Measurements from ENCODE around the gene CLIC6. TPM values are rescaled to one million over a fixed set of nuclear protein-coding genes. Genes with fewer than 3 reads are reported as not detected.
A peak's percentile ranks its signal among the peaks of the same experiment; 100 is the strongest.

CLIC6 gene
- total and polyA plus RNA-seq, 2 of the 4 experiments (the other 2 are of a cell fraction): not detected

DNA sequence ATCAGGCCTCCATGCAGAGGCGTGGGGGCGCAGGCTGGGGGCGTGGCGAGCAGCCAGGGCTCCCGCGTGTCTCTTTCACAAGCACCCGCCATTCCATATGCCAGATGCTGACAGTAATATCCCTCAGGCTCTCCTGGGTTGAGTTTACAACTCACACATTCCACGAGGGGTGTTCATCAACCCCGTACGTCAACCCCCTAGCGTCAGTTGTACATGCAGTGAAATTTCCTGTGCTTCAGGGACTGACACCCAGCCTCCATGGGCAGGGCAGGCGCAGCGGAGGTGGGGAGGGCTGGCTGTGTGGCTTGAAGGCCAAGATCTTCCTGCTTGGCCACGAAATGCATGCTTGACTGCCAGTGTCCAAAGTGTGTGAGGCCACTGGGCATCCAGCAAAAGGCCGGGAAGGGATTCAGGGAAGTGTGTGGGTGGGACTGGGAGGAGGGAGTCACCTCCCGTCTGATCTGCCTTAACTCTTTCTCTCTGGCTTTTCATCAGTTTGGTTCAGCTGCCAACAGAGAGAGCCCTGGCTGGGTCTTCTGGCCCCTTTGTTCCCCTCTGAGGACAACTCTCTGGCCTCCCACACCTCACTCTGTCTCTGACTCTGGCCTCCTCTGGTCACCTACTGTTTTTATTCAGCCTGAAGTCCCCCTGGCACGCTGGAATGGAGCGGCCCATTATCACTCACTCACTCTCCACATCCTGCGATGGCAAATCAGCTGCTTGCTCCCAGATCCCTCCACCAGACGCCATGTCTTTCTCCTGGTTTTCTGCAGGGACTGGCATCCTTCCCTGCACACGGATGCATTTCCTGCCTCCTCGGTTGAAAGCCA lies 33.8 kb downstream of the CLIC6 start:
- H3K56ac ChIP-seq (ENCODE audit: extremely low read depth, insufficient read depth, low read length): peak overlapping the region; percentile 7; the same call in 1 of the 2 replicates
- in situ Hi-C loops (cut with MboI; ENCODE audit: low sequenced_read_pairs) (no loop called here), dilution Hi-C loops (cut with HindIII; ENCODE audit: low sequenced_read_pairs, unreplicated experiment) (no loop called here), intact Hi-C loops (cut with micrococcal nuclease) (loop anchor here (1.0 to 5.0 kb wide), 2 partner anchors 100 to 185 kb away; no protein-coding TSS in a partner anchor)
- peak overlapping the region; percentile 48 for H2AK9ac ChIP-seq (replicated peaks; ENCODE audit: low read depth, low read length, poor library complexity)
- peak overlapping the region; percentile 94 for H2BK120ac ChIP-seq (ENCODE audit: low read depth, low read length)
- peak overlapping the region; percentile 59 for H3K27ac ChIP-seq (ENCODE audit: insufficient read depth, low read length)
- H2AK5ac ChIP-seq (ENCODE audit: low read depth, low read length): peak overlapping the region; percentile 78
- H3K36me3 ChIP-seq (ENCODE audit: control insufficient read depth, insufficient read depth, low read length): no peaks in the 10 kb centered on the region
- H2BK15ac ChIP-seq (ENCODE audit: low read depth, low read length): peak overlapping the region; percentile 81; the same call in 2 of the 3 replicates
- H3K4me1 ChIP-seq (ENCODE audit: control insufficient read depth, insufficient read depth, low read length): peaks cover 15% of the 10 kb centered on the region
- POLR2A ChIA-PET (ENCODE audit: unreplicated experiment): no interaction called here
- H2AFZ ChIP-seq (replicated peaks; ENCODE audit: low read length, poor library complexity): peak overlapping the region; percentile 89
- peak overlapping the region; percentile 7; the same call in 1 of the 2 replicates for H3K4me2 ChIP-seq (ENCODE audit: low read depth, low read length)
- no peak overlapping the region for H3K4me3 ChIP-seq (ENCODE audit: insufficient read depth, low read depth, low read length)
- 34% methylated on average over 4 of the region's 22 CpGs; no CpG with 5 or more reads in 1 of the 2 experiments for WGBS, 2 experiments (ENCODE audit: extremely low coverage in 2 of 2, insufficient read length in 1 of 2)
- peak overlapping the region; percentile 73 for H3K23ac ChIP-seq (ENCODE audit: low read depth, low read length)
- H4K91ac ChIP-seq (ENCODE audit: insufficient read depth, low read depth, low read length): peak overlapping the region; percentile 94
- no peaks in the 10 kb centered on the region for H3K9me3 ChIP-seq (ENCODE audit: control insufficient read depth, insufficient read depth, low read length)
- H3K9ac ChIP-seq (ENCODE audit: low read depth, low read length): peak overlapping the region; percentile 31; the same call in 1 of the 2 replicates
- ATAC-seq (ENCODE audit: low read depth) (peak; percentile 97), DNase-seq (peak; percentile 98)
- peak overlapping the region; percentile 77 for H3K18ac ChIP-seq (ENCODE audit: low read depth, low read length)
- H3K9me1 ChIP-seq (ENCODE audit: insufficient read depth, low read length): peaks cover 22% of the 10 kb centered on the region
- H3K4ac ChIP-seq (ENCODE audit: low read depth, low read length): peak overlapping the region; percentile 80
- no TSS peak for BruUV-seq (replicated peaks)
- peak overlapping the region; percentile 81 for H4K8ac ChIP-seq (ENCODE audit: low read depth in 2 of 2, low read length in 2 of 2)
- peak overlapping the region; percentile 60 for H2BK20ac ChIP-seq (ENCODE audit: low read depth, low read length)
- peak overlapping the region; percentile 70 for H4K5ac ChIP-seq (ENCODE audit: low read depth, low read length)
- no peaks in the 10 kb centered on the region for H4K20me1 ChIP-seq (ENCODE audit: insufficient read depth, low read length)
- no peaks in the 10 kb centered on the region for H3K79me1 ChIP-seq (ENCODE audit: low read depth in 1 of 2, low read length in 2 of 2)
- H3K14ac ChIP-seq (replicated peaks; ENCODE audit: low read depth, low read length): peak overlapping the region; percentile 86
- peaks cover 1% of the 10 kb centered on the region; the same call in 1 of the 2 replicates for H3K27me3 ChIP-seq (ENCODE audit: control insufficient read depth, insufficient read depth, low read length)
- CTCF ChIA-PET: no interaction called here
- H2BK5ac ChIP-seq (ENCODE audit: low read depth, low read length, poor library complexity, severe bottlenecking): peak overlapping the region; percentile 82
- TF ChIP-seq MAZ (IDR thresholded peaks at IDR 0.05; ENCODE audit: borderline replicate concordance, low read depth, low read length): peak; percentile 83
- no peak for TF ChIP-seq RFX5 (IDR thresholded peaks at IDR 0.05; ENCODE audit: low read depth, low read length)
- TF ChIP-seq RCOR1 (IDR thresholded peaks at IDR 0.05; ENCODE audit: insufficient replicate concordance, low read length): peak; percentile 70
- TF ChIP-seq, protein P1, sequence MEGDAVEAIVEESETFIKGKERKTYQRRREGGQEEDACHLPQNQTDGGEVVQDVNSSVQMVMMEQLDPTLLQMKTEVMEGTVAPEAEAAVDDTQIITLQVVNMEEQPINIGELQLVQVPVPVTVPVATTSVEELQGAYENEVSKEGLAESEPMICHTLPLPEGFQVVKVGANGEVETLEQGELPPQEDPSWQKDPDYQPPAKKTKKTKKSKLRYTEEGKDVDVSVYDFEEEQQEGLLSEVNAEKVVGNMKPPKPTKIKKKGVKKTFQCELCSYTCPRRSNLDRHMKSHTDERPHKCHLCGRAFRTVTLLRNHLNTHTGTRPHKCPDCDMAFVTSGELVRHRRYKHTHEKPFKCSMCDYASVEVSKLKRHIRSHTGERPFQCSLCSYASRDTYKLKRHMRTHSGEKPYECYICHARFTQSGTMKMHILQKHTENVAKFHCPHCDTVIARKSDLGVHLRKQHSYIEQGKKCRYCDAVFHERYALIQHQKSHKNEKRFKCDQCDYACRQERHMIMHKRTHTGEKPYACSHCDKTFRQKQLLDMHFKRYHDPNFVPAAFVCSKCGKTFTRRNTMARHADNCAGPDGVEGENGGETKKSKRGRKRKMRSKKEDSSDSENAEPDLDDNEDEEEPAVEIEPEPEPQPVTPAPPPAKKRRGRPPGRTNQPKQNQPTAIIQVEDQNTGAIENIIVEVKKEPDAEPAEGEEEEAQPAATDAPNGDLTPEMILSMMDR (conservative IDR thresholded peaks at IDR 0.05; ENCODE audit: low read depth, low read length): no peak
- TF ChIP-seq CEBPB (IDR thresholded peaks at IDR 0.05; ENCODE audit: low read depth, low read length): peak; percentile 85
- TF ChIP-seq, protein P2, sequence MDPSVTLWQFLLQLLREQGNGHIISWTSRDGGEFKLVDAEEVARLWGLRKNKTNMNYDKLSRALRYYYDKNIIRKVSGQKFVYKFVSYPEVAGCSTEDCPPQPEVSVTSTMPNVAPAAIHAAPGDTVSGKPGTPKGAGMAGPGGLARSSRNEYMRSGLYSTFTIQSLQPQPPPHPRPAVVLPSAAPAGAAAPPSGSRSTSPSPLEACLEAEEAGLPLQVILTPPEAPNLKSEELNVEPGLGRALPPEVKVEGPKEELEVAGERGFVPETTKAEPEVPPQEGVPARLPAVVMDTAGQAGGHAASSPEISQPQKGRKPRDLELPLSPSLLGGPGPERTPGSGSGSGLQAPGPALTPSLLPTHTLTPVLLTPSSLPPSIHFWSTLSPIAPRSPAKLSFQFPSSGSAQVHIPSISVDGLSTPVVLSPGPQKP (IDR thresholded peaks at IDR 0.05; ENCODE audit: borderline replicate concordance, low read depth, low read length): no peak
- peak; percentile 23; the same call in 1 of the 2 replicates for TF ChIP-seq BHLHE40 (IDR thresholded peaks at IDR 0.05; ENCODE audit: low read depth, low read length)
- TF ChIP-seq CHD1 (IDR thresholded peaks at IDR 0.05; ENCODE audit: low read depth, low read length): no peak
- peak; percentile 38; the same call in 1 of the 2 replicates for TF ChIP-seq POLR2A (IDR thresholded peaks at IDR 0.05; ENCODE audit: low read depth, low read length)
- peak; percentile 63 for TF ChIP-seq FOS (IDR thresholded peaks at IDR 0.05; ENCODE audit: low read depth, low read length)
- 0 out of 2 replicates have a peak, but pooled peaks have one; percentile 4 for TF ChIP-seq RAD21 (IDR thresholded peaks at IDR 0.05; ENCODE audit: low read length)
- TF ChIP-seq, protein P3, sequence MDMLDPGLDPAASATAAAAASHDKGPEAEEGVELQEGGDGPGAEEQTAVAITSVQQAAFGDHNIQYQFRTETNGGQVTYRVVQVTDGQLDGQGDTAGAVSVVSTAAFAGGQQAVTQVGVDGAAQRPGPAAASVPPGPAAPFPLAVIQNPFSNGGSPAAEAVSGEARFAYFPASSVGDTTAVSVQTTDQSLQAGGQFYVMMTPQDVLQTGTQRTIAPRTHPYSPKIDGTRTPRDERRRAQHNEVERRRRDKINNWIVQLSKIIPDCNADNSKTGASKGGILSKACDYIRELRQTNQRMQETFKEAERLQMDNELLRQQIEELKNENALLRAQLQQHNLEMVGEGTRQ (IDR thresholded peaks at IDR 0.05; ENCODE audit: low read depth, low read length): 0 out of 2 replicates have a peak, but pooled peaks have one; percentile 13
- no peak for TF ChIP-seq NFE2L2 (IDR thresholded peaks at IDR 0.05; ENCODE audit: low read depth, low read length)

All from IMR-90 (cell line).